ENCODE results near the gene KIFBP.
A peak's percentile ranks its signal among the peaks of the same experiment; 100 is the strongest.

The KIFBP gene

GRCh38 chr10:69065406-69066361, 77.1 kb downstream of the KIFBP start:
- H3K9me3 ChIP-seq (ENCODE audit: control insufficient read depth, low read length), result no peaks in the 10 kb centered on the region
- no peaks in the 10 kb centered on the region for H3K27me3 ChIP-seq (replicated peaks; ENCODE audit: control insufficient read depth, insufficient read depth, low read length)
- no peak overlapping the region for H3K9ac ChIP-seq (ENCODE audit: low read length)
- no peaks in the 10 kb centered on the region for H3K36me3 ChIP-seq (ENCODE audit: control insufficient read depth, insufficient read depth, low read length, severe bottlenecking)
- peaks cover 48% of the 10 kb centered on the region for H3K4me1 ChIP-seq (ENCODE audit: control insufficient read depth, insufficient read depth, low read length)
- no peak overlapping the region for H3K4me3 ChIP-seq (ENCODE audit: low read length)
- peak; percentile 45 for DNase-seq (ENCODE audit: low read depth)
